ENCODE results near the gene PEX26.
A peak's percentile ranks its signal among the peaks of the same experiment; 100 is the strongest.
"Not testable (repeated sequence)": the region's sequence is repeated elsewhere in the genome, so short reads cannot be mapped to it uniquely, and the experiment has no call there.

The PEX26 gene

GRCh38 chr22:18112440-18112839 is 34.6 kb downstream of the PEX26 start:
- Mint-ChIP-seq H3K27me3 (peaks cover 8% of the 10 kb centered on the region), H3K36me3 (no peaks in the 10 kb centered on the region), H3K9me3 (no peaks in the 10 kb centered on the region), H3K4me3 (no peak overlapping the region), H3K27ac (no peak overlapping the region), H3K4me1 (peaks cover 25% of the 10 kb centered on the region)

GRCh38 chr22:18113680-18114394 is 36.0 kb downstream of the PEX26 start:
- no peaks in the 10 kb centered on the region for H3K9me3 Mint-ChIP-seq
- H3K27me3 Mint-ChIP-seq, result peaks cover 8% of the 10 kb centered on the region
- H3K4me1 Mint-ChIP-seq, result peaks cover 29% of the 10 kb centered on the region
- no peaks in the 10 kb centered on the region for H3K36me3 Mint-ChIP-seq
- H3K27ac Mint-ChIP-seq, result no peak overlapping the region
- H3K4me3 Mint-ChIP-seq, result no peak overlapping the region

GRCh38 chr22:18114495-18114894 is 36.7 kb downstream of the PEX26 start:
- peaks cover 32% of the 10 kb centered on the region for H3K4me1 Mint-ChIP-seq
- H3K27me3 Mint-ChIP-seq, result peaks cover 6% of the 10 kb centered on the region
- H3K4me3 Mint-ChIP-seq, result no peak overlapping the region
- H3K27ac Mint-ChIP-seq, result no peak overlapping the region
- no peaks in the 10 kb centered on the region for H3K36me3 Mint-ChIP-seq
- no peaks in the 10 kb centered on the region for H3K9me3 Mint-ChIP-seq

GRCh38 chr22:18114976-18115652 is 37.3 kb downstream of the PEX26 start:
- no peaks in the 10 kb centered on the region for H3K9me3 Mint-ChIP-seq
- H3K27me3 Mint-ChIP-seq, result peaks cover 1% of the 10 kb centered on the region
- H3K4me3 Mint-ChIP-seq, result no peak overlapping the region
- H3K4me1 Mint-ChIP-seq, result peaks cover 32% of the 10 kb centered on the region
- H3K27ac Mint-ChIP-seq, result no peak overlapping the region
- H3K36me3 Mint-ChIP-seq, result no peaks in the 10 kb centered on the region

- no peak overlapping the region for H3K27ac Mint-ChIP-seq
- peaks cover 1% of the 10 kb centered on the region for H3K27me3 Mint-ChIP-seq
- no peak overlapping the region for H3K4me3 Mint-ChIP-seq
- H3K36me3 Mint-ChIP-seq, result no peaks in the 10 kb centered on the region
- peaks cover 29% of the 10 kb centered on the region for H3K4me1 Mint-ChIP-seq
- no peaks in the 10 kb centered on the region for H3K9me3 Mint-ChIP-seq
Observed at GRCh38 chr22:18115906-18116371, 38.1 kb downstream of the PEX26 start.

- H3K4me1 Mint-ChIP-seq, result peaks cover 28% of the 10 kb centered on the region
- H3K4me3 Mint-ChIP-seq, result no peak overlapping the region
- H3K27me3 Mint-ChIP-seq, result peaks cover 1% of the 10 kb centered on the region
- no peaks in the 10 kb centered on the region for H3K9me3 Mint-ChIP-seq
- no peaks in the 10 kb centered on the region for H3K36me3 Mint-ChIP-seq
- H3K27ac Mint-ChIP-seq, result no peak overlapping the region
Observed at GRCh38 chr22:18116634-18117033, 38.8 kb downstream of the PEX26 start.

GRCh38 chr22:18118345-18118915 is 40.6 kb downstream of the PEX26 start:
- Mint-ChIP-seq H3K9me3 (no peaks in the 10 kb centered on the region), H3K4me3 (no peak overlapping the region), H3K36me3 (no peaks in the 10 kb centered on the region), H3K27ac (no peak overlapping the region), H3K4me1 (peaks cover 28% of the 10 kb centered on the region), H3K27me3 (no peaks in the 10 kb centered on the region)

- Mint-ChIP-seq H3K4me1 (peaks cover 18% of the 10 kb centered on the region), H3K27me3 (no peaks in the 10 kb centered on the region), H3K9me3 (no peaks in the 10 kb centered on the region), H3K4me3 (no peak overlapping the region), H3K27ac (no peak overlapping the region), H3K36me3 (no peaks in the 10 kb centered on the region)
Observed at GRCh38 chr22:18119409-18120110, 41.8 kb downstream of the PEX26 start.

- no peaks in the 10 kb centered on the region for H3K36me3 Mint-ChIP-seq
- no peak overlapping the region for H3K27ac Mint-ChIP-seq
- H3K9me3 Mint-ChIP-seq, result no peaks in the 10 kb centered on the region
- no peak overlapping the region for H3K4me3 Mint-ChIP-seq
- H3K27me3 Mint-ChIP-seq, result no peaks in the 10 kb centered on the region
- peaks cover 18% of the 10 kb centered on the region for H3K4me1 Mint-ChIP-seq
Observed at GRCh38 chr22:18120857-18121256, 43.1 kb downstream of the PEX26 start.

- peaks cover 18% of the 10 kb centered on the region for H3K4me1 Mint-ChIP-seq
- H3K27me3 Mint-ChIP-seq, result no peaks in the 10 kb centered on the region
- no peak overlapping the region for H3K4me3 Mint-ChIP-seq
- no peak overlapping the region for H3K27ac Mint-ChIP-seq
- H3K36me3 Mint-ChIP-seq, result peaks cover under 1% of the 10 kb centered on the region
- H3K9me3 Mint-ChIP-seq, result no peaks in the 10 kb centered on the region
Observed at GRCh38 chr22:18121506-18121905, 43.7 kb downstream of the PEX26 start.

- Mint-ChIP-seq H3K27me3 (no peaks in the 10 kb centered on the region), H3K27ac (no peak overlapping the region), H3K4me1 (peaks cover 18% of the 10 kb centered on the region), H3K4me3 (no peak overlapping the region), H3K9me3 (no peaks in the 10 kb centered on the region), H3K36me3 (peaks cover 5% of the 10 kb centered on the region)
Observed at GRCh38 chr22:18121954-18122554, 44.3 kb downstream of the PEX26 start.

- H3K36me3 Mint-ChIP-seq, H3K27ac Mint-ChIP-seq, H3K4me3 Mint-ChIP-seq, H3K27me3 Mint-ChIP-seq, H3K9me3 Mint-ChIP-seq: not testable (repeated sequence)
- peaks cover 16% of the 10 kb centered on the region for H3K4me1 Mint-ChIP-seq
Observed at GRCh38 chr22:18123476-18124025, 45.8 kb downstream of the PEX26 start.

- Mint-ChIP-seq H3K36me3 (peaks cover 7% of the 10 kb centered on the region), H3K27me3 (no peaks in the 10 kb centered on the region), H3K4me1 (no peaks in the 10 kb centered on the region), H3K4me3 (no peak overlapping the region), H3K9me3 (no peaks in the 10 kb centered on the region), H3K27ac (peak overlapping the region; percentile 23)
Observed at GRCh38 chr22:18126606-18127005, 48.8 kb downstream of the PEX26 start.

- H3K4me3 Mint-ChIP-seq, result no peak overlapping the region
- H3K9me3 Mint-ChIP-seq, result no peaks in the 10 kb centered on the region
- H3K27me3 Mint-ChIP-seq, result no peaks in the 10 kb centered on the region
- no peaks in the 10 kb centered on the region for H3K4me1 Mint-ChIP-seq
- H3K27ac Mint-ChIP-seq, result no peak overlapping the region
- peaks cover 7% of the 10 kb centered on the region for H3K36me3 Mint-ChIP-seq
Observed at GRCh38 chr22:18130018-18130417, 52.2 kb downstream of the PEX26 start.

GRCh38 chr22:18130699-18131429 is 53.1 kb downstream of the PEX26 start:
- Mint-ChIP-seq H3K9me3 (no peaks in the 10 kb centered on the region), H3K27me3 (no peaks in the 10 kb centered on the region), H3K27ac (no peak overlapping the region), H3K4me3 (no peak overlapping the region), H3K4me1 (no peaks in the 10 kb centered on the region), H3K36me3 (peaks cover 7% of the 10 kb centered on the region)
